ENCODE measurements around the gene FBXL17. TPM values are rescaled to one million over a fixed set of nuclear protein-coding genes. Genes with fewer than 3 reads are reported as not detected.

The FBXL17 gene
- total RNA-seq, 4 donors from 2014 or later = 10.7 to 31.6 (median 22.1) TPM

GRCh38 chr5:108369167-108369566 is 12.7 kb downstream of the FBXL17 start:
- TF ChIP-seq POLR2A (IDR thresholded peaks at IDR 0.05) (no peak), CTCF (IDR thresholded peaks at IDR 0.05) (no peak)
- no peak for DNase-seq
- no peaks in the 10 kb centered on the region for H3K27me3 ChIP-seq
- no peak overlapping the region for H3K4me3 ChIP-seq
- H3K9me3 ChIP-seq = peaks cover 0 to 6% (median 0%) of the 10 kb centered on the region in 4 donors
- H3K4me1 ChIP-seq = no peaks in the 10 kb centered on the region
- peaks cover 0 to 7% (median 0%) of the 10 kb centered on the region in 3 donors for H3K36me3 ChIP-seq
- no peak overlapping the region for H3K27ac ChIP-seq

DNA sequence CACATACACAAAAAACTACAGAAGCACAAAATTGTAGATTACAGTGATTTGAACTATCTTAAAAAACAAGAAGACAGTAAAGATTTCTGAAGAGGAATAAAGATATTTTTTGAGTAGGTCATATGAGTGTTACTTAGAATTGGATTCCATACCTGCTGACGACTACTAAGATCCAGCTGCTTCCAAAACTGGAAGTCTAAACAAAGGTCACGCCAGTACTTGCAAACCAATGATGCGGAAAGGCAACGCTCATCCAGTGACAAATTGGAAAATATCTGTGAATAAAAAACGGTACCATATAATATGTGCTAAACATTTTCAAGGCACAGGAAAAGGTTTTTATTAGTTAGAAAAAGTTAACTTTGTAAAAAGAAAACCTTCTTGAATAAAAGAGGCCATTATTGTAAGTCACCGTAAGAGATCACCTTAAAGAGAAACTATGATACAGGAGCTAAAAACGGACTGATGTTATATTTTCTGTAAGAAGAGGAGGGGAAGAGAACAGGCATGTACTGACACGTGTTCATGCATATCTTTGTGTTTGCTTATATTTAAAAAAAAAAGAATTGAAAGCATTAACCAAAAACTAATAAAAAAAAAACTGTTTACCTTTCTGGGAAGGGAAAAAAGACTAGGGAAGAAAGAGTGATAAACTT is 14.1 kb downstream of the FBXL17 start:
- H3K4me1 ChIP-seq = no peaks in the 10 kb centered on the region
- DNase-seq = no peak
- no peak overlapping the region for H3K4me3 ChIP-seq
- TF ChIP-seq POLR2A (IDR thresholded peaks at IDR 0.05) = no peak
- no peak for TF ChIP-seq CTCF (IDR thresholded peaks at IDR 0.05)
- H3K27ac ChIP-seq = no peak overlapping the region
- H3K36me3 ChIP-seq = peaks cover 0 to 11% (median 0%) of the 10 kb centered on the region in 3 donors
- no peaks in the 10 kb centered on the region for H3K27me3 ChIP-seq
- no peaks in the 10 kb centered on the region for H3K9me3 ChIP-seq

GRCh38 chr5:108366500-108366899 is 15.4 kb downstream of the FBXL17 start:
- Histone ChIP-seq H3K9me3 (no peaks in the 10 kb centered on the region), H3K27ac (no peak overlapping the region), H3K4me3 (no peak overlapping the region), H3K36me3 (peaks cover 0 to 11% (median 0%) of the 10 kb centered on the region in 3 donors), H3K27me3 (no peaks in the 10 kb centered on the region), H3K4me1 (no peaks in the 10 kb centered on the region)
- DNase-seq = no peak
- TF ChIP-seq CTCF (IDR thresholded peaks at IDR 0.05) (no peak), POLR2A (IDR thresholded peaks at IDR 0.05) (no peak)

GRCh38 chr5:108361771-108362170 is 20.1 kb downstream of the FBXL17 start:
- Histone ChIP-seq H3K4me1 (no peaks in the 10 kb centered on the region), H3K27me3 (no peaks in the 10 kb centered on the region), H3K4me3 (no peak overlapping the region), H3K27ac (no peak overlapping the region), H3K36me3 (peaks cover 0 to 11% (median 0%) of the 10 kb centered on the region in 3 donors), H3K9me3 (no peaks in the 10 kb centered on the region)
- TF ChIP-seq CTCF (IDR thresholded peaks at IDR 0.05) (no peak), POLR2A (IDR thresholded peaks at IDR 0.05) (no peak)
- no peak for DNase-seq

- Histone ChIP-seq H3K9me3 (no peaks in the 10 kb centered on the region), H3K4me3 (no peak overlapping the region), H3K27me3 (no peaks in the 10 kb centered on the region), H3K27ac (no peak overlapping the region), H3K4me1 (no peaks in the 10 kb centered on the region), H3K36me3 (peaks cover 0 to 11% (median 0%) of the 10 kb centered on the region in 3 donors)
- no peak for TF ChIP-seq CTCF (IDR thresholded peaks at IDR 0.05)
- no peak for TF ChIP-seq POLR2A (IDR thresholded peaks at IDR 0.05)
- DNase-seq = no peak
These were observed 20.7 kb downstream of the FBXL17 start for GRCh38 chr5:108361239-108361638.

Measured in Peyer's patch (tissue), 4 donors.